Thyroid gland (tissue), 4 donors: ENCODE data around the gene CDC20B.

ENCODE experiments used
- POLR2A ChIP-seq, 2 donors: fragments of 450-650 bp; IDR thresholded peaks; one replicate each; pipeline ENCODE4 v1.6.1; 2017; ENCODE audit warnings: antibody characterized with exemption in 2 of 2, mild to moderate bottlenecking in 2 of 2, moderate library complexity in 1 of 2
- TF ChIP-seq, protein P1 (sequence below), 6 experiments: fragments of 200-600 bp in 3 of 6; fragments of 450-650 bp in 3 of 6; sonication (generic) in 3 of 6; IDR thresholded peaks; one replicate each; pipeline ENCODE4 v1.5.1; 2016 to 2019; ENCODE audit warnings: antibody characterized with exemption in 6 of 6, mild to moderate bottlenecking in 2 of 6, inconsistent platforms in 1 of 6, moderate library complexity in 1 of 6

DNA sequence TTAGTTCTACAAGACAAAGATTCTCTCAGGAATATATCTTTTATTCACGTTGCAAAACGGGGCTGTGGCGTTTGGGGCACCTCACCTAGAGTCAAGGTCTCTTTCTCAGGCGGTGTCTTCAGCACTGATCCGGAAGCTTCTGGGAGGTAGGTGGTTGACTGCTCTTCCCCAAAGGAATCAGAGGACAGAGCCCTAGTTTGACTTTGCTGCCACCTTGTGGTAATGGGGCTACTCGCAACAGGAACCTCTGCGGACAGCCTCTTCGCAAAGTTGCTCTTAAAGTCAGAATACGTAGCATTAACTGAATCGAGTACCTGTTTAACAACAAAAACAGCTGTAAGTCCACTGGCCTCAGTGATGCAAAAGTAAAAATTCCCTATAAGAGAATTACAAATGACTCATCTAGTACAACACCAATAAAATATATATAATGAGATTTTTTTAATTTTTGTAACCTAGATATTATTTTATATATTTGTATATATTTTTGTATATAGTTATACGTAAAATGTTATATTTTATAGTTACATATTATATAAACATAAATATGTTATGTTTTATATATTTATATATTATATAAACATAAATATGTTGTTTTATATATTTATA, 26.3 kb downstream of the CDC20B start:
- TF ChIP-seq, protein P1, sequence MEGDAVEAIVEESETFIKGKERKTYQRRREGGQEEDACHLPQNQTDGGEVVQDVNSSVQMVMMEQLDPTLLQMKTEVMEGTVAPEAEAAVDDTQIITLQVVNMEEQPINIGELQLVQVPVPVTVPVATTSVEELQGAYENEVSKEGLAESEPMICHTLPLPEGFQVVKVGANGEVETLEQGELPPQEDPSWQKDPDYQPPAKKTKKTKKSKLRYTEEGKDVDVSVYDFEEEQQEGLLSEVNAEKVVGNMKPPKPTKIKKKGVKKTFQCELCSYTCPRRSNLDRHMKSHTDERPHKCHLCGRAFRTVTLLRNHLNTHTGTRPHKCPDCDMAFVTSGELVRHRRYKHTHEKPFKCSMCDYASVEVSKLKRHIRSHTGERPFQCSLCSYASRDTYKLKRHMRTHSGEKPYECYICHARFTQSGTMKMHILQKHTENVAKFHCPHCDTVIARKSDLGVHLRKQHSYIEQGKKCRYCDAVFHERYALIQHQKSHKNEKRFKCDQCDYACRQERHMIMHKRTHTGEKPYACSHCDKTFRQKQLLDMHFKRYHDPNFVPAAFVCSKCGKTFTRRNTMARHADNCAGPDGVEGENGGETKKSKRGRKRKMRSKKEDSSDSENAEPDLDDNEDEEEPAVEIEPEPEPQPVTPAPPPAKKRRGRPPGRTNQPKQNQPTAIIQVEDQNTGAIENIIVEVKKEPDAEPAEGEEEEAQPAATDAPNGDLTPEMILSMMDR (IDR thresholded peaks at IDR 0.05), result peak; percentile 75 to 94 (median 86)
- TF ChIP-seq POLR2A (IDR thresholded peaks at IDR 0.05), result no peak
